Progenitor cell of endocrine pancreas (in vitro differentiated cells): ENCODE results near the gene AFF2. TPM values are rescaled to one million over a fixed set of nuclear protein-coding genes. Genes with fewer than 3 reads are reported as not detected.

Experiments used
- DNase-seq: peaks from one replicate; pipeline ENCODE4 v3.0.0; 2021; ENCODE audit warnings: low spot score; ENCODE audit not compliant: unreplicated experiment
- H3K27ac Mint-ChIP-seq: 2 replicates; pipeline ENCODE4 v1.8.0; 2021; ENCODE audit warnings: mild to moderate bottlenecking, moderate library complexity, mixed read lengths
- H3K27me3 Mint-ChIP-seq: 2 replicates; pipeline ENCODE4 v1.8.0; 2021; ENCODE audit warnings: mixed read lengths
- H3K36me3 Mint-ChIP-seq: 2 replicates; pipeline ENCODE4 v1.8.0; 2022; ENCODE audit warnings: mixed read lengths; ENCODE audit not compliant: insufficient read depth
- H3K4me1 Mint-ChIP-seq: 2 replicates; pipeline ENCODE4 v1.8.0; 2021; ENCODE audit warnings: low read depth, mixed read lengths
- H3K4me3 Mint-ChIP-seq: 2 replicates; pipeline ENCODE4 v1.8.0; 2021; ENCODE audit warnings: low read depth, mild to moderate bottlenecking, moderate library complexity, mixed read lengths
- H3K9me3 Mint-ChIP-seq: 2 replicates; pipeline ENCODE4 v1.8.0; 2021; ENCODE audit warnings: low read depth, mixed read lengths
- total RNA-seq: library from RNA; stranded (reverse); gene quantifications from 2 replicates; pipeline ENCODE4 v1.2.1, GENCODE V29; 2021
- TF ChIP-seq, protein P1 (sequence below): fragments of 200-600 bp; sonication (generic); IDR thresholded peaks from one replicate; pipeline ENCODE4 v1.5.0; 2021; ENCODE audit warnings: antibody characterized with exemption, mild to moderate bottlenecking; ENCODE audit not compliant: unreplicated experiment

AFF2 gene
- total RNA-seq, 1 donor from 2014 or later: 8.4 TPM

DNA sequence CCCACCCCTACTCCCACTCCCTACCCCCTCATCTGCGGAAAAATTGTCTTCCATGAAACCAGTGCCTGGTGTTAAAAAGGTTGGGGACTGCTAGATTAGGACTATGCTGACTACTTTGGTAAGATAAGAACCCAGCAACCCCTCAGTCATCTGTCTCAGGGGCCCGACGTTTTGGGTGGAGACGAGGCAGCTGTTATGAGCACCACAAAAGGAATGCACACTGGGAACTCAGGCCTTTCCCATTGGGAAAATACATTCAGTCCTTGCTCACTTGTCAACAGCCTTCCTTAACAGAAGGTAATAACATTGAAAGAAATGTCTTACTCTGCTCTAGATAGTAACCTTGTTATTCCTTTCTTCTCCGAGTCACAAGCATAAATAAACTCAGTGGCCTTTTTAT is 310.8 kb downstream of the AFF2 start:
- peak overlapping the region; percentile 89 for H3K27ac Mint-ChIP-seq
- no peak overlapping the region for H3K4me3 Mint-ChIP-seq
- TF ChIP-seq, protein P1, sequence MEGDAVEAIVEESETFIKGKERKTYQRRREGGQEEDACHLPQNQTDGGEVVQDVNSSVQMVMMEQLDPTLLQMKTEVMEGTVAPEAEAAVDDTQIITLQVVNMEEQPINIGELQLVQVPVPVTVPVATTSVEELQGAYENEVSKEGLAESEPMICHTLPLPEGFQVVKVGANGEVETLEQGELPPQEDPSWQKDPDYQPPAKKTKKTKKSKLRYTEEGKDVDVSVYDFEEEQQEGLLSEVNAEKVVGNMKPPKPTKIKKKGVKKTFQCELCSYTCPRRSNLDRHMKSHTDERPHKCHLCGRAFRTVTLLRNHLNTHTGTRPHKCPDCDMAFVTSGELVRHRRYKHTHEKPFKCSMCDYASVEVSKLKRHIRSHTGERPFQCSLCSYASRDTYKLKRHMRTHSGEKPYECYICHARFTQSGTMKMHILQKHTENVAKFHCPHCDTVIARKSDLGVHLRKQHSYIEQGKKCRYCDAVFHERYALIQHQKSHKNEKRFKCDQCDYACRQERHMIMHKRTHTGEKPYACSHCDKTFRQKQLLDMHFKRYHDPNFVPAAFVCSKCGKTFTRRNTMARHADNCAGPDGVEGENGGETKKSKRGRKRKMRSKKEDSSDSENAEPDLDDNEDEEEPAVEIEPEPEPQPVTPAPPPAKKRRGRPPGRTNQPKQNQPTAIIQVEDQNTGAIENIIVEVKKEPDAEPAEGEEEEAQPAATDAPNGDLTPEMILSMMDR: no peak

DNA sequence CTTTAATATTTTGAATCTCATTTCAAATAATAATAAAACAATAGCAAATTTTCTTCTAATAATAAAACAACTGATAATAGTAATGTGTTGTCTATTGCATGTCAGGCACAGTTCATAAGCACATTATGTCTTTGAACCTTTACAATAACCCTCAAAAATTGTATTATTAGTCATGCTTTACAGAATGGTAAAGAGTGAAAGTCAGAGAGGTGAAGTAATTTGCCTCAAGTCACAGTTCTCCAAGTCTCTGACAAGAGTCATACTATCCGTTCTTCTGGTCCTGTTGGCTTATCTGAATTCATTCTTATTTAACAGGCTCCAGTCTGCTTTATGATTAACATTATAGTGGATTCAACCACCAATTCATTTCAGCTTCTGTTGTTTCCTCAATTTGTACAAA is 313.0 kb downstream of the AFF2 start:
- H3K27ac Mint-ChIP-seq: no peak overlapping the region
- peaks cover 11% of the 10 kb centered on the region for H3K4me1 Mint-ChIP-seq
- H3K27me3 Mint-ChIP-seq: no peaks in the 10 kb centered on the region
- no peak for DNase-seq
- H3K4me3 Mint-ChIP-seq: no peak overlapping the region
- peaks cover 30% of the 10 kb centered on the region for H3K9me3 Mint-ChIP-seq
- TF ChIP-seq, protein P1: no peak
- no peaks in the 10 kb centered on the region for H3K36me3 Mint-ChIP-seq

More for the DNA sequence above, 310.8 kb downstream of the AFF2 start:
- Mint-ChIP-seq H3K4me1 (peaks cover 14% of the 10 kb centered on the region), H3K36me3 (no peaks in the 10 kb centered on the region), H3K9me3 (peaks cover 26% of the 10 kb centered on the region), H3K27me3 (no peaks in the 10 kb centered on the region)
- no peak for DNase-seq

DNA sequence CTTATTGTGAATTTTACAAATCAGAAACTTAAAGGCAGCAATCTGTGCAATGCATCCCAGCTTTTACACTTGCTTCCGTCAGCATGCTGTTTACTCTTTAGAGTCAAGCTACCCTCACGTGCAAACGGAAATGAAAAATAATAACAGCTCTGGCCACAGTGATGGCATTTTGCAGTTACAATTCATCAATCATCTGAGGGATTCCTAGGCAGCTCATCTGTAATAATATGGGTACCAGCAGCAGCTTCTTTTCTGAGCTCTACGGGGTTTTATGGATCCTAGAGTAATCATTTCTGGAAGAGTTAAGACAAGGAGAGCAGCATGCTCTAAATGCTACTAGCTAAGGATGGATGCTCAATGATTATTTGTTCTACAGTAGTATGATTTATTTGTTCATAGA is 313.6 kb downstream of the AFF2 start:
- no peak for DNase-seq
- no peak overlapping the region for H3K27ac Mint-ChIP-seq
- no peak overlapping the region for H3K4me3 Mint-ChIP-seq
- H3K27me3 Mint-ChIP-seq: no peaks in the 10 kb centered on the region
- peaks cover 32% of the 10 kb centered on the region for H3K9me3 Mint-ChIP-seq
- TF ChIP-seq, protein P1: no peak
- H3K4me1 Mint-ChIP-seq: peaks cover 11% of the 10 kb centered on the region
- H3K36me3 Mint-ChIP-seq: no peaks in the 10 kb centered on the region

DNA sequence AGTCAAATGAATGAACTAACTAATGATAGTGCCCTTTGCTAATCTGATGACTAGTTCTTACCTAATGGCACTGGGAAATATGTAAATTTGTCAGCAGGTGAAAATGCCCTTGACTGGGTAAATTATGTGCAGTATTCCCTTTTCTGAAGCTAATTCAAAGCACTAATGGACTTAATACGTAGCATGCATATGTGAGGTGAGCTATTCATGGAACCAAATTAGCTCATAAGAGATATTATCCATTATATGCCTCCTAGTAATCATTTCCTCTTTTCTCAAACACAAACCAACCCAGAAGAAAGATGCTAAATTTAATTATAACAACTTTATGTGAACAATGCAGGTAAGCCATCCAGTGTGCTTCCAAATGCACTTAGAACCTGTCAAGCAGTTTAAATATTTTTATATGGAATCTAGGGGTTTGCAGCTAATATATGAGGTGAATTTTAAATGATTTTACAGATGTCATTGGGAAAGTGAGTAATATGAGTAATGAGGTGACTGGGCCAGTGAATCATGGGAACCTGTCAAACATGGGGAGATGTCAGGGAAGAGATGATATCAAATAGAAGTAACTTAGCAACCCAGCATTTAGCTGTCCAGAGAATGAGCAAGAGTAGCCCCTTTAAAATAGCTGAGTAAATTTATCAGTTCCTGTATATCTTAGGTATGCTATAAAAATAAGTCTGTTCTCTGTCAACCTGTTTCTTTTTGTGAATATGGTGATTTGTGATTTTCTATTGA is 315.0 kb downstream of the AFF2 start:
- Mint-ChIP-seq H3K4me3 (no peak overlapping the region), H3K4me1 (peaks cover 11% of the 10 kb centered on the region), H3K27ac (no peak overlapping the region), H3K36me3 (no peaks in the 10 kb centered on the region), H3K9me3 (peaks cover 24% of the 10 kb centered on the region), H3K27me3 (no peaks in the 10 kb centered on the region)
- no peak for DNase-seq
- TF ChIP-seq, protein P1: no peak

DNA sequence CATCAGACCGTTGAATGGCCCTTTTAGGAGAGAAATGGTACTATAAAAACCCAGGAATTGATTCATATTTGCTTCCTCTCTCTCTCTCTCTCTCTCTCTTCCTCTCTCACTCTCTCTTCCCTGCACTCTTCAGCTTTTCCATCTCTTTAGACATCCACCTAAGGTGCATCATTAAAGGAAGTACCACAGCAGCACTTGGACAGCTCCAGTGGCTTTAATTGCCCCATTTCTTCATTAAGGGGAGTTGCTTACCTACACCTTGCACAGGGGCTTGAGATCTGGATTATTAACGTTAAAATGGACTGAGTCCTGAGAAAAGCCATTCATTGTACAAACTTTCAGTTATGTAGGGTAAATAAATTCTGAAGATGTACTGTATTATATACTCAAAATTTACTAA is 323.6 kb downstream of the AFF2 start:
- no peak for DNase-seq
- Mint-ChIP-seq H3K27me3 (no peaks in the 10 kb centered on the region), H3K36me3 (no peaks in the 10 kb centered on the region), H3K4me1 (peaks cover 3% of the 10 kb centered on the region), H3K27ac (no peak overlapping the region), H3K4me3 (no peak overlapping the region), H3K9me3 (peaks cover 14% of the 10 kb centered on the region)
- TF ChIP-seq, protein P1: no peak
